GM19351 (cell line): ENCODE measurements around the gene LPXN.
A peak's percentile ranks its signal among the peaks of the same experiment; 100 is the strongest.

ENCODE experiments used
- ATAC-seq: cut with Tn5 transposase; IDR thresholded peaks from one replicate; pipeline ENCODE4 v1.9.1; 2021; ENCODE audit warnings: mild to moderate bottlenecking, moderate library complexity; ENCODE audit not compliant: unreplicated experiment

The LPXN gene

GRCh38 chr11:58575377-58576020 is at the start of gene LPXN:
TSS of gene LPXN (minus strand) at chr11:58575856. CDS start at chr11:58575772, 84 bp downstream.
- no peak for ATAC-seq

- no peak for ATAC-seq
Observed at GRCh38 chr11:58625086-58625485, 49.4 kb upstream of the LPXN start.

GRCh38 chr11:58622344-58622743 is 46.7 kb upstream of the LPXN start, which contains the start of gene CNTF:
TSS of gene CNTF (plus strand) at chr11:58622665. CDS start at chr11:58622753, 88 bp downstream.
- no peak for ATAC-seq

GRCh38 chr11:58621586-58622262 is 46.1 kb upstream of the LPXN start:
- ATAC-seq = no peak

- no peak for ATAC-seq
Observed at GRCh38 chr11:58617976-58618557, 42.4 kb upstream of the LPXN start.

GRCh38 chr11:58616594-58616993 is 40.9 kb upstream of the LPXN start:
- ATAC-seq = no peak

- no peak for ATAC-seq
Observed at GRCh38 chr11:58615559-58615958, 39.9 kb upstream of the LPXN start.

- no peak for ATAC-seq
Observed at GRCh38 chr11:58613228-58613627, 37.6 kb upstream of the LPXN start.

GRCh38 chr11:58609723-58610122 is 34.1 kb upstream of the LPXN start:
- peak; percentile 46 for ATAC-seq

- ATAC-seq = no peak
Observed at GRCh38 chr11:58608331-58608730, 32.7 kb upstream of the LPXN start.

GRCh38 chr11:58606930-58607714 is 31.5 kb upstream of the LPXN start:
- ATAC-seq = no peak

- ATAC-seq = no peak
Observed at GRCh38 chr11:58600510-58600909, 24.9 kb upstream of the LPXN start.

GRCh38 chr11:58597486-58598144 is 22.0 kb upstream of the LPXN start:
- no peak for ATAC-seq

GRCh38 chr11:58596621-58597020 is 21.0 kb upstream of the LPXN start:
- no peak for ATAC-seq

- no peak for ATAC-seq
Observed at GRCh38 chr11:58594826-58595225, 19.2 kb upstream of the LPXN start.

- no peak for ATAC-seq
Observed at GRCh38 chr11:58592760-58593472, 17.3 kb upstream of the LPXN start.

GRCh38 chr11:58591659-58592058 is 16.0 kb upstream of the LPXN start:
- no peak for ATAC-seq

GRCh38 chr11:58586998-58587397 is 11.3 kb upstream of the LPXN start:
- ATAC-seq = no peak

GRCh38 chr11:58582437-58582836 is 6.8 kb upstream of the LPXN start:
- no peak for ATAC-seq

- ATAC-seq = no peak
Observed at GRCh38 chr11:58580311-58580710, 4.7 kb upstream of the LPXN start.
